ENCODE measurements around the gene TBL3. TPM values are rescaled to one million over a fixed set of nuclear protein-coding genes. Genes with fewer than 3 reads are reported as not detected.

The TBL3 gene
- total RNA-seq, 1 donor from 2014 or later: 30.7 TPM

DNA sequence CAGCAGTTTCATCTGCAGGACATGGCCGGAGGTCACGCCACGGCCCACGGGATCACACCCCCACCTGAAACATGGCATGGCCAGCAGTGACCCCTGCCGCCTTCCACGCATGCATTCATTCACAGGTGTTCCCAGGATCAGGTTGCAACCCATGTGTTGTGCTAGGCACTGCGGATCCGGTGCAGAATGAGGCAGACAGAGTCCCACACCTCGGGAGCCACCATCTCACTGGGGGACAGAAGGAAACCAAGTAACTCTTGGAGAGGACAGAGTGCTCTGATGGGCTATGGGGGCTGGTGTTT is 24.5 kb upstream of the TBL3 start:
- peaks cover 2% of the 10 kb centered on the region for H3K27me3 Mint-ChIP-seq (ENCODE audit: insufficient read depth, low read depth)
- Histone ChIP-seq H4K20me1 (ENCODE audit: low read depth) (no peaks in the 10 kb centered on the region), H3K27me3 (no peaks in the 10 kb centered on the region), H3K9me3 (ENCODE audit: low read depth) (no peaks in the 10 kb centered on the region), H2AFZ (replicated peaks) (no peak overlapping the region), H3K27ac (no peak overlapping the region), H3K79me2 (ENCODE audit: low read depth) (peaks cover 6% of the 10 kb centered on the region), H3K36me3 (no peaks in the 10 kb centered on the region), H3K4me3 (no peak overlapping the region), H3K4me1 (peaks cover 3% of the 10 kb centered on the region), H3K4me2 (no peak overlapping the region), H3F3A (ENCODE audit: low read depth) (peaks cover 9% of the 10 kb centered on the region), H3K9ac (no peak overlapping the region)
- no peak for TF ChIP-seq EZH2phosphoT487 (IDR thresholded peaks at IDR 0.05)
- no peak for TF ChIP-seq EZH2 (IDR thresholded peaks at IDR 0.05)
- TF ChIP-seq CTCF (IDR thresholded peaks at IDR 0.05): no peak
- no peak overlapping the region for H3K27ac Mint-ChIP-seq
- H3K36me3 Mint-ChIP-seq: no peaks in the 10 kb centered on the region
- DNase-seq (ENCODE audit: low spot score): no peak
- H3K4me3 Mint-ChIP-seq: no peak overlapping the region
- H3K9me3 Mint-ChIP-seq: no peaks in the 10 kb centered on the region
- peaks cover 9% of the 10 kb centered on the region for H3K4me1 Mint-ChIP-seq

DNA sequence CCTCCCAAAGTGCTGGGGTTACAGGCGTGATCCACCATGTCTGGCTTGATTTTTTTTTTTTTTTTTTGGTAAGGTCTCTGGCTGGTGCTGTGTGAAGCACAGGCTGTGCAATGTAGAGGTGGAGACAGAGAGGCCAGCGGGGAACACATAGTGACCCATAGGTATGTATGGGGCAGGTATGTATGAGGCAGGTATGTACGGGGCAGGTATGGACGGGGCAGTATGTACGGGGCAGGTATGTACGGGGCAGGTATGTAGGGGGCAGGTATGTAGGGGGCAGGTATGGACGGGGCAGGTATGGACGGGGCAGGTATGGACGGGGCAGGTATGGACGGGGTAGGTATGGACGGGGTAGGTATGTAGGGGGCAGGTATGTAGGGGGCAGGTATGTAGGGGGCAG is 22.3 kb upstream of the TBL3 start:
- H3K36me3 Mint-ChIP-seq: no peaks in the 10 kb centered on the region
- DNase-seq (ENCODE audit: low spot score): no peak
- Histone ChIP-seq H3K27ac (no peak overlapping the region), H3K36me3 (no peaks in the 10 kb centered on the region), H3K4me1 (no peaks in the 10 kb centered on the region), H3K4me2 (no peak overlapping the region), H3K79me2 (ENCODE audit: low read depth) (no peaks in the 10 kb centered on the region), H3K27me3 (no peaks in the 10 kb centered on the region), H3K9me3 (ENCODE audit: low read depth) (no peaks in the 10 kb centered on the region), H3K9ac (no peak overlapping the region), H4K20me1 (ENCODE audit: low read depth) (no peaks in the 10 kb centered on the region), H3K4me3 (no peak overlapping the region), H3F3A (ENCODE audit: low read depth) (no peaks in the 10 kb centered on the region), H2AFZ (replicated peaks) (no peak overlapping the region)
- H3K27ac Mint-ChIP-seq: no peak overlapping the region
- H3K9me3 Mint-ChIP-seq: no peaks in the 10 kb centered on the region
- peaks cover 6% of the 10 kb centered on the region for H3K27me3 Mint-ChIP-seq (ENCODE audit: insufficient read depth, low read depth)
- H3K4me3 Mint-ChIP-seq: no peak overlapping the region
- no peak for TF ChIP-seq EZH2 (IDR thresholded peaks at IDR 0.05)
- no peak for TF ChIP-seq CTCF (IDR thresholded peaks at IDR 0.05)
- H3K4me1 Mint-ChIP-seq: peaks cover 6% of the 10 kb centered on the region

GRCh38 chr16:1950047-1950446 is 21.8 kb upstream of the TBL3 start:
- TF ChIP-seq EZH2phosphoT487 (IDR thresholded peaks at IDR 0.05): no peak
- no peak for TF ChIP-seq CTCF (IDR thresholded peaks at IDR 0.05)
- TF ChIP-seq EZH2 (IDR thresholded peaks at IDR 0.05): no peak
- Mint-ChIP-seq H3K27me3 (ENCODE audit: insufficient read depth, low read depth) (peaks cover 6% of the 10 kb centered on the region), H3K9me3 (no peaks in the 10 kb centered on the region), H3K36me3 (no peaks in the 10 kb centered on the region), H3K4me3 (no peak overlapping the region), H3K27ac (no peak overlapping the region), H3K4me1 (peaks cover 5% of the 10 kb centered on the region)
- H3F3A ChIP-seq (ENCODE audit: low read depth): no peaks in the 10 kb centered on the region
- no peaks in the 10 kb centered on the region for H4K20me1 ChIP-seq (ENCODE audit: low read depth)
- H3K9me3 ChIP-seq (ENCODE audit: low read depth): no peaks in the 10 kb centered on the region
- no peak overlapping the region for H3K9ac ChIP-seq
- DNase-seq (ENCODE audit: low spot score): no peak
- H3K36me3 ChIP-seq: no peaks in the 10 kb centered on the region
- no peak overlapping the region for H3K4me2 ChIP-seq
- H3K27ac ChIP-seq: no peak overlapping the region
- no peaks in the 10 kb centered on the region for H3K4me1 ChIP-seq
- H2AFZ ChIP-seq (replicated peaks): no peak overlapping the region
- no peaks in the 10 kb centered on the region for H3K27me3 ChIP-seq
- H3K4me3 ChIP-seq: no peak overlapping the region
- no peaks in the 10 kb centered on the region for H3K79me2 ChIP-seq (ENCODE audit: low read depth)

DNA sequence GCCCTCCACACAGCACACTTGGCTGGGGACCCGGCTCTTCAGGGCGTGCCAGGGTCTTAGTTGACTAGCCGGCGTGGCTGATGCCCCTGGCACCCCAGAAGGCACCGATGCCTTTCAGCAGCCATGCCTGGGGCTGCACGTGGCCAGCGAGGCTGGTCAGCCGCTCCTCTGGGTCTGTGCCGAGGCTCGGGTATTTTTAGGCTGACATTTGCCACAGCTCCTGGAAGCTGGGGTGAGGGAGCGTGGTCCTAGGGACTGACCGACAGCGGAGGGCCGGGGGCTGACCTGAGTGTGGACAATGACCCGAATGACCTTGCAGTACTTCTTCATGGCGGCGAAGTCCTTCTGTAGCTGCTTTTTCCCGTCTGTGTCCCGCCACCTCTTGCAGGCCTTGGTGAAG is 21.3 kb upstream of the TBL3 start:
- H3K4me3 Mint-ChIP-seq: no peak overlapping the region
- peaks cover 5% of the 10 kb centered on the region for H3K4me1 Mint-ChIP-seq
- no peaks in the 10 kb centered on the region for H3K4me1 ChIP-seq
- no peaks in the 10 kb centered on the region for H3K79me2 ChIP-seq (ENCODE audit: low read depth)
- no peaks in the 10 kb centered on the region for H4K20me1 ChIP-seq (ENCODE audit: low read depth)
- H3K27me3 ChIP-seq: no peaks in the 10 kb centered on the region
- TF ChIP-seq EZH2 (IDR thresholded peaks at IDR 0.05) (no peak), EZH2phosphoT487 (IDR thresholded peaks at IDR 0.05) (no peak), CTCF (IDR thresholded peaks at IDR 0.05) (no peak)
- no peaks in the 10 kb centered on the region for H3F3A ChIP-seq (ENCODE audit: low read depth)
- H3K4me2 ChIP-seq: no peak overlapping the region
- H3K27ac Mint-ChIP-seq: no peak overlapping the region
- H3K27ac ChIP-seq: no peak overlapping the region
- H3K36me3 Mint-ChIP-seq: no peaks in the 10 kb centered on the region
- no peak for DNase-seq (ENCODE audit: low spot score)
- H3K9ac ChIP-seq: no peak overlapping the region
- no peaks in the 10 kb centered on the region for H3K9me3 ChIP-seq (ENCODE audit: low read depth)
- no peak overlapping the region for H3K4me3 ChIP-seq
- H3K36me3 ChIP-seq: no peaks in the 10 kb centered on the region
- H3K9me3 Mint-ChIP-seq: no peaks in the 10 kb centered on the region
- H2AFZ ChIP-seq (replicated peaks): no peak overlapping the region
- H3K27me3 Mint-ChIP-seq (ENCODE audit: insufficient read depth, low read depth): peaks cover 6% of the 10 kb centered on the region
